HG03439 (cell line): ENCODE measurements around the gene RNF157.

Source experiments
- ATAC-seq: cut with Tn5 transposase; IDR thresholded peaks from one replicate; pipeline ENCODE4 v1.9.1; 2021; ENCODE audit warnings: mild to moderate bottlenecking, moderate library complexity; ENCODE audit not compliant: unreplicated experiment

RNF157 gene

DNA sequence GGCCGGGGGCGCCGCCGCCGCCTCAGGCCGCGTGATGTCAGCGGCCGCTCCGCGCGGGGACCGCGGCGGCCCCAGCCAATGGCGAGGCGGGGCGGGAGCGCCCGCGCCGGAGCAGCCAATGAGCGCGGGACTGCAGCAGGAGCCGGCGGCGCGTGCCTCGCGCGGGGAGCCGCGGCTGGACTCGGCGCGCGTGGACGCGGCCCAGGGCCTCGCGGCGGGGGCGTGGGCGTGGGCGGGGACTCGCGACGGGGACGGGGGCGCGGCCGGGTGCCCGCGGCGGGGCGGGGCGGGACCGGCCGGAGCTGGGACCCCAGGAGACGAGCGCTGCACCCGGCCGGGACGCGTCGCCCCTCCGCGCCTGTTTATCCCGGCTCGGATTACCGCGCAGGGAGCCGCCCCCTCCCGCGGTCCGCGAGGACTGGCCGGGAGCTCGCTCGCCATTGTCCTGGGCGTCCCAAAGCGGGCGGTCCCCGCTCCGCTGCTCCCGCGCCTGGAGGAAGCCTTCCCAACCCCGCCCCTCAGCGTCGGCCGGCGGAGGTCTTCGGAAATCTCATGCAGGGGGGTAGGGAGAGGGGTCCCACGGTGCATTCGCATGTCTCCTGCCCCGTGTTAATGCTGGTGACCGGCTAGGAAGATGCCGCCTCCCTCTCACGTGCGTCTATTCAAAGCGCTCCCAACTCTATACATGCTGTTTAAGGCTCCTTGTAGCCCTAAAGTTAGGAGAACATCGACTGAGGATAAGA is at the start of gene RNF157:
Gene RNF157 (minus strand): TSS at position 33 of the 743 bp plus-strand sequence. CDS start 253 bp downstream, outside the sequence.
- ATAC-seq, result peak; percentile 66

DNA sequence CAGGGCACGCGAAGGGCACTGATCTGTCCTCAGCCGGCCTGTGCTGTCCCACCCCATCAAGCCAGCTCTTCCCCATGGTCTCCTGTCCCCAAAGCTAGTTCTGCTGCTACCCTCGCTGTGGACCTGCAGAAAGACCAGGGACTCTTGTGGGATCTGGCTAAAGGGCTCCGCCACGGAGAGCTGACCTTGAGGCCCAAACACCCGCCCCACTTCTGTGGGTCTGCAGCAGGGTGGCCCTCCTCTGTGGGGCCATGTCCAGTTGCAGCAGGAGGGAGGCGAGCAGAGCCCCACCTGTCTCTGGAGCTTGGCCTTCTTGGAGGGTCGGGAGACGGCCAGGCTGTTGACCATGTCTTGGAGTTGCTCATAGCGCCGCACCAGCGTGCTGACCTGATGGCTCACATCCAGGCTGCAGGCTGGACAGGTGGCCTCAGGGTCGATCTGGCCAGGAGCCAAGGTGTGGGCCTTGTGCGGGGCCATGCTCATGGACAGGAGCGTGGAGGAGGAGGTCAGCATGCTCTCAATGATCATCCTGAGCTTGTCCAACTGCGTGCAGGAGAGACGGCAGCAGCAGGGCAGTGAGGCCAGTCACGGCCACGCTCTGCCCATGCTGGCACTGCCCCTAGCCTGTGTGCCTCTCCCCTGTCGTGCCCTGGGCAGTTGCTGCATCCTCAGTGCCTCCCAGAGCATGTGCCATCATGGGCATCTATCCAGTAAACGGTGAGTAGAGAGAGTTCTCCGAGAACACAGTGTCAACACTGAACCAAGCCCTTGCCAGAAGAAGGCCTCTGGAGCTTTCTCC is 41.5 kb upstream of the RNF157 start:
- ATAC-seq, result no peak

DNA sequence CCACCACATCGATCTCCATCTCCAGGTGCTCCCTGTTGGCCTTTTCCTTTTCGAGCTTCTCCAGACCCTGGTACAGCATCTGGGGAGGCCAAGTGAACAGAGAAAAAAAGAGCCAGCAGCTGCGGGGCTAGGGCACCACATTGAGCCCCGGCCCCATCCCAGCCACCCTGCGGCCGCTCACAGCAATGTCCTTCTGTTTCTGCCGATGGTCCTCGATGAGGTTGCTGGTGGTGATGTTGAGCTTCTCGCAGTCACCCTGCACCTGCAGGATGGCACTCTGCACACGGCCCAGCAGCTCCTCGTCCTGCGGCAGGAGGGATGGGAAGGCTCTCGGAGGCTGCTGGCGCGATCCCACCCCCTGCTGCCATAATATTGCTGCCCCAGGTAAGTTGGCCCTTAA is 40.4 kb upstream of the RNF157 start:
- no peak for ATAC-seq

DNA sequence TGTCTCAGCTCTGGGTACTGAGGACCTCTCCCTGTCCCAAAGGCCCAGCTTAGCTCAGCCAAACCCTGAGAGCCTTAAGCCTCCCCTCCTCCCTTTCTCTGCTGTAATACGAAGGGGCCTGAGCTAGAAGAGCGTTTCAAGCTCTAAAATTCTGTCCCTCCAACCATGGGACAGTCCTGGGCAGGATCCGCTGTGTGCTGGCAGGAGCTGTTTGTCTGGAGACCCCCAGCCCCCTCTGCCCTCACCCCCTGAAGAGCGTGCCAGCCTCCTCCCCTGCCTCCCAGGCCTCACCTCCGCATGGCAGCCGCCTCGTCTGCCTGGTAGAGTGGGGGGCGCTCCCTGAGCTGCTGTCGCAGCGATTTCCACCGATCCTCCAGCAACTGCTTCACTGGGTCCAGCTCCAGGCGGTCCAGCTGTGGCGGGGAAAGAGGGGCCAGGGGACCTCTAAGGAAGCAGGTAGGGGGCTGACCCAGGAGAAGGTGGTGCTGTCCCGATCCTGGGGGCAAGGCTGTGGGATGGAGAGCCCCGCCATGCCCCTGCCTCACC is 39.5 kb upstream of the RNF157 start:
- no peak for ATAC-seq

DNA sequence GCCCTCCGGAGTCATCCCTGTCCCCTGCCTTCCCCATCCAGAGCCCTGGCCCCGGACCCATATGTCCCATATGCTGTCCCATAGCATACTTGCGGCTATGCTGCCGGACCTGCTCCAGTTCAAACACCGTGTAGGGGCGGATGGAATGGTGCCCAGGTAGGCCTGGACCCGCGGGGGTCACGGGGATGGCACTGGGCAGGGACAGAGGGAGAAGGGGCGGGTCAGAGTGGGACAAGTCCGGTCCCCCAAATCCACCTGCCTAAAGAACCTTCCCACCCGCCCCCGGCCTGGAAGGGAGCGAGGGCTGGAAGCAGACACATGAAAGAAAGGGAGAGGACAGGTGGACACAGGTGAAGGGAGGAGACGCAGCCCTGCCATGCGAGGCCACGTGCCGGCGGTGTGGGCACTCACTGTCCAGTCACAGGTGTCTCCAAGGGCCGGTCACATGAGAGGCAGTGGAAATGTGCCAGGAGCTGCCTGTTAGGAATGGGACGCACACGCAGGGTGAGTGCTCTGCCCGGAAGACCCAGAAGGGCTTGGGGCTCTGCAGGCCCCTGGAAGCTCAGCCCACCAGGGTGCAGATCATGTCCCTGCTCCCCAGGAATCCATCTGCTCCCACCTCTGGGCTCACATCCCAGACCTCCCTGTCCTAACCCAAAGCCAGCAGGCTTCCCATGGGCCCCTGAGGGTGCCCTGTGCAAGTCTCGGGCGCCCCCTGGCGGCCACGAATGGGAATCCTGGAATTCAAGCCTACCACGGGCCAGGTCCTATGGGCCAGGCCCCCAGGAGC is 38.9 kb upstream of the RNF157 start:
- ATAC-seq, result peak; percentile 45

DNA sequence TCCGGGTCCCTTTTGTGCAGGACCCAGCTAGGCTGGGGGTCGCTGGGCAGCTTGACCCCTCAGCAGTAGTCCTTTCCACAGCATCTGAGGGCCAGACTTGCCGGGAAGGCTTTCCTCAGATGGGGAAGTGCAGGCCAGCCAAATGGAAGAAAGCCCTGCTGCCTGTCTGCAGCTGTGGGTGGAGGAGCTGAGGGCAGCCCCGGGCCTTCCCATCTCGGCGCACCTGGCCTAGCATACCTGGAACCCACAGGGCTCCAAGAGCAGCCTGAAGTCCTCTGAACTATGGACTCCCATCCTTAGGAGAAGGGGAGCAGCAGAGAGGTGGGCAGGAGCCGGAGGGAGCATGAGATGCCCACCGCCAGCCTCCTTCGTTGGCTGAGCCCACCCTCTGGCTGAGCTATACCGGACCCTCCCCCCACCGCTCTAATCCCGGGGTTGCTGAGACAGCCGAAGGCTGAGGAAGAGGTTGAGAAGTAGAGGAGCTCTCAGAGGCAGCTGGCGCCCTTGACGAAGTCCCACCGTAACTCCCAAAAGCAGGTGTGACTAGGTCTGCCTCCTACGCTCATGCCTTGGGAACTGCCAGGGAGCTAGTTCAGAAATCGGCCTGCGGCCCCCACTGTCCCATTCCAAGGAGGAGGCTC is 38.1 kb upstream of the RNF157 start:
- no peak for ATAC-seq

DNA sequence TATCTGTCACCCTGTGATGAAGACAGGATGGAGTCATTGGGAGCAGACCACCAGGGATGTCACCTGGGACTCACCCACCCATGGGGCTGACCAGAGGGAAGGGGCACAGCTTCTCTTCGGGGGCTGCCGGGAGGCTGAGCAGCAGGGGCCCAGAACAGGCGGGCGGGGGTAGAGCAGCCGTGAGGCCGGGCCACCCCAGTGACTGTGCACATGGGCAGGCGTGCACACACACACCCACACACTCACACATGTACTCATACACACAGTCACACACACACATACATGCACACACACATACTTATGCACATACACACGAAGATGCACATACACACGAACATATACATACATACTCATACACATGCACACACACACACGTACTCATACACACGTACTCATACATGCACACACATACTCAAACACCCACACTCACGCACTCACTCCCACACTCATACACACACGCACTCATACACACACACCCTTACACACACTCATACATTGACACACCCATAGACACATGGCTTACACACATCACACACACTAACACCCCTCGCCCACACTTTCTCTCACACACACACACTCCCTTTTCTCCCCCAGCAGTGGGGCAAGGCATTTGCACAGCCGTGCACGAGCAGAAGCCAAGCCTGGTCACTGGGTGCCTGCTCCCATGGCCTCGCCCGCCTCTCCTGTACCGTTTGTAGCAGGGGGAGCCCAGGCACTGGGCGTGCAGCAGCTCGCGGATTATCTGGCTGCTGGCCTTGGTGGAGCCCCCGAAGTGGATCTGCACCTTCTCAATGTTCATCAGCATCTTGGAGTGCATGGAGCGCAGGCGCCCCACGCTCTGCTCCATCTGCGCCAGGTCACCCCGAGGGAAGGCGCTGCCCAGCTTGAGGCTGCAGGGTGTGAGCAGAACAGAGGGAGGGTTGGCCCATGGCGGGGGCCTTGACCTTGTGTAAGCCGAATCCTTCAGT is 37.3 kb upstream of the RNF157 start:
- no peak for ATAC-seq

- no peak for ATAC-seq
These were observed 36.4 kb upstream of the RNF157 start for GRCh38 chr17:76276461-76277299.

DNA sequence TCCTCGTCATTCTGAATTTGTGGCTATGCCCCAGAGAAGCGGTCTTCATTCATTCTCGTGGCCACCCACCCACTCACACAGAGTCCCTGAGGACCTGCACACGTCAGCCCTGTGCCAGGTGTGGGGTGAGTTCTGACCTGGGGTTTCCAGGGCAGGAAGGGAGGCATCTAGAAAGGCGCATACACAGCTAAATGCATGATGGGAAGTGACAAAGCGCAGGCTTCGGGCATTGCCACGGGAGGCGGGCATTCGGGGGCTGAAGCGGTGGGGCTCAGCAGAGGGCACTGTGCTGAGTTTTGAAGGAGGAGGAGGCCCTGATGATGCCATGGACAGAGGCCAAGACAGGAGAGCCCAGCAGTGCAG is 35.8 kb upstream of the RNF157 start:
- ATAC-seq, result no peak

DNA sequence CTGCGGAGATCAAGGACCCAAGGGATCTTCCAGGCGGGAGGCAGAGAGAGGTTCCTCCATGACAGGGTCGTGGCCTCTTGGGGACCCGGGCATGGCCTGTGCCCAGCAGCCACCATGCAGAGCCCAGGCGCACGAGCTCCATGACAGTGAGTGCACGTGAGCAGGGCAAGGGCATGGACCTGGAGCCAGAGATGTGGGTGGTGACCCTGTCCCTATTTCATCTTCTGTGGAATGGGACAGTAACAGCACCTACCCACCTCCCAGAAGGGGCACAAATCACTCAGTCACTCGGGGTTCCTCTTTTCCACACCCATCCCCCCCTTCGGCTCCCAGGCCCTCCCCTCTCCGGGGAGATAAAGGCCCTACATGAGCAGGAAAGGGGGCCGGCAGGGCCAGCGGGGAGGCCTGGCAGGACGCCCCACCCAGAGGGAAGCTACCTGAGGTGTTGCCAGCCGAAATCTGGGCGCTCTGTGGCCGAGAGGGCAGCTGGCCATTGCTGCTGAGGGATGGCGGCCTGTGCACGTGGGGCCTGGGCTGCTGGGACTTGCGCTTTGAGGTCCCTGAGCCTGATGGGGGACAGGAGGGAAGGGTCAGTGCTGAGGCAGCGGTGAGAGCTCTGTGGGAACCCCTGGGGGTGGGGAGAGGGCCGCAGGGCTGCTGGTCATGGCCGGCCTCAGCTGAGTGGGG is 35.2 kb upstream of the RNF157 start:
- no peak for ATAC-seq

GRCh38 chr17:76274112-76274956 is 34.0 kb upstream of the RNF157 start:
- ATAC-seq, result no peak

- ATAC-seq, result no peak
These were observed 33.3 kb upstream of the RNF157 start for GRCh38 chr17:76273445-76274111.

- ATAC-seq, result peak; percentile 13
These were observed 32.5 kb upstream of the RNF157 start for GRCh38 chr17:76272541-76273444.

GRCh38 chr17:76271669-76272540 is 31.6 kb upstream of the RNF157 start:
- ATAC-seq, result peak; percentile 39
